Measurements from ENCODE around the gene PRKG1. TPM values are rescaled to one million over a fixed set of nuclear protein-coding genes. Genes with fewer than 3 reads are reported as not detected.

The PRKG1 gene
- total RNA-seq, 4 donors from 2014 or later, result 24.5 to 46.1 (median 37.1) TPM

GRCh38 chr10:51106311-51106945 lies 32.1 kb downstream of the PRKG1 start:
- Histone ChIP-seq H3K9me3 (no peaks in the 10 kb centered on the region), H3K27ac (replicated peaks in 1 of 4) (no peak overlapping the region), H3K27me3 (no peaks in the 10 kb centered on the region), H3K4me3 (no peak overlapping the region), H3K36me3 (no peaks in the 10 kb centered on the region), H3K4me1 (peaks cover 0 to 14% (median 2%) of the 10 kb centered on the region in 4 donors)
- intact Hi-C loops (cut with DNase I), result no loop called here
- TF ChIP-seq, protein P1, sequence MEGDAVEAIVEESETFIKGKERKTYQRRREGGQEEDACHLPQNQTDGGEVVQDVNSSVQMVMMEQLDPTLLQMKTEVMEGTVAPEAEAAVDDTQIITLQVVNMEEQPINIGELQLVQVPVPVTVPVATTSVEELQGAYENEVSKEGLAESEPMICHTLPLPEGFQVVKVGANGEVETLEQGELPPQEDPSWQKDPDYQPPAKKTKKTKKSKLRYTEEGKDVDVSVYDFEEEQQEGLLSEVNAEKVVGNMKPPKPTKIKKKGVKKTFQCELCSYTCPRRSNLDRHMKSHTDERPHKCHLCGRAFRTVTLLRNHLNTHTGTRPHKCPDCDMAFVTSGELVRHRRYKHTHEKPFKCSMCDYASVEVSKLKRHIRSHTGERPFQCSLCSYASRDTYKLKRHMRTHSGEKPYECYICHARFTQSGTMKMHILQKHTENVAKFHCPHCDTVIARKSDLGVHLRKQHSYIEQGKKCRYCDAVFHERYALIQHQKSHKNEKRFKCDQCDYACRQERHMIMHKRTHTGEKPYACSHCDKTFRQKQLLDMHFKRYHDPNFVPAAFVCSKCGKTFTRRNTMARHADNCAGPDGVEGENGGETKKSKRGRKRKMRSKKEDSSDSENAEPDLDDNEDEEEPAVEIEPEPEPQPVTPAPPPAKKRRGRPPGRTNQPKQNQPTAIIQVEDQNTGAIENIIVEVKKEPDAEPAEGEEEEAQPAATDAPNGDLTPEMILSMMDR (IDR thresholded peaks at IDR 0.05), result no peak
- TF ChIP-seq EP300 (IDR thresholded peaks at IDR 0.05), result no peak
- no peak for TF ChIP-seq POLR2AphosphoS5 (IDR thresholded peaks at IDR 0.05)
- TF ChIP-seq POLR2A (IDR thresholded peaks at IDR 0.05; ENCODE audit: low read depth), result no peak
- 84% methylated on average over 5 of the region's 5 CpGs for WGBS
- DNase-seq (ENCODE audit: extremely low spot score), result no peak

- 92% methylated on average over 1 of the region's 1 CpG for WGBS
- TF ChIP-seq EP300 (IDR thresholded peaks at IDR 0.05), result no peak
- TF ChIP-seq POLR2A (IDR thresholded peaks at IDR 0.05; ENCODE audit: low read depth), result no peak
- TF ChIP-seq, protein P1 (IDR thresholded peaks at IDR 0.05), result no peak
- TF ChIP-seq POLR2AphosphoS5 (IDR thresholded peaks at IDR 0.05), result no peak
- Histone ChIP-seq H3K27ac (replicated peaks in 1 of 4) (no peak overlapping the region), H3K4me1 (peaks cover 0 to 15% (median 6%) of the 10 kb centered on the region in 4 donors), H3K36me3 (no peaks in the 10 kb centered on the region), H3K9me3 (no peaks in the 10 kb centered on the region), H3K27me3 (no peaks in the 10 kb centered on the region), H3K4me3 (no peak overlapping the region)
- intact Hi-C loops (cut with DNase I), result no loop called here
- no peak for DNase-seq (ENCODE audit: extremely low spot score)
These were observed 34.1 kb downstream of the PRKG1 start for GRCh38 chr10:51108406-51108805.

GRCh38 chr10:51109801-51110533 lies 35.7 kb downstream of the PRKG1 start:
- TF ChIP-seq POLR2AphosphoS5 (IDR thresholded peaks at IDR 0.05) (no peak), EP300 (IDR thresholded peaks at IDR 0.05) (no peak)
- TF ChIP-seq, protein P1 (IDR thresholded peaks at IDR 0.05), result no peak
- Histone ChIP-seq H3K36me3 (no peaks in the 10 kb centered on the region), H3K4me3 (no peak overlapping the region), H3K27me3 (no peaks in the 10 kb centered on the region), H3K4me1 (peaks cover 0 to 15% (median 6%) of the 10 kb centered on the region in 4 donors), H3K27ac (replicated peaks in 1 of 4) (no peak overlapping the region), H3K9me3 (no peaks in the 10 kb centered on the region)
- intact Hi-C loops (cut with DNase I), result no loop called here
- DNase-seq (ENCODE audit: extremely low spot score), result no peak
- WGBS, result 48% methylated on average over 4 of the region's 4 CpGs

DNA sequence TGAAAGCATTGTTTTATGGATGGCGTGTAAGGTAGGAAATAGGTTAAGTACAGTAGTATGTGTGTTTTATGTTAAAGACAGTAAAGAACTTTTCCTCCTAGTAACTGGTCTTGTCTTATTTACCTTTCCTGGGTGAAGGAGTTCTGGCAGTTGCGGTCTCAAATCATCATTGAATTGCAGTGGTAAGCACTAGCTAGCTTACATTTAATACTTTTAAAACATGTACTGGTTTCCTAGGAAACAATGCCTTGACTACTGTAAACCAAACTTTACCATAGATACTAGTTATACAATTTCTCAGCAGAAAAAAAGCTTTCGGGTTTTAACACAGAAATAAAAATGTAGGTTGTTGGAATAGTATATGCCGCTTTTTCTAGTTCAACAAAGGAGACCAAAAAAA lies 37.7 kb downstream of the PRKG1 start:
- intact Hi-C loops (cut with DNase I), result no loop called here
- DNase-seq (ENCODE audit: extremely low spot score), result no peak
- Histone ChIP-seq H3K4me3 (no peak overlapping the region), H3K36me3 (no peaks in the 10 kb centered on the region), H3K27me3 (no peaks in the 10 kb centered on the region), H3K27ac (replicated peaks in 1 of 4) (no peak overlapping the region), H3K9me3 (no peaks in the 10 kb centered on the region), H3K4me1 (peaks cover 0 to 19% (median 6%) of the 10 kb centered on the region in 4 donors)
- TF ChIP-seq, protein P1 (IDR thresholded peaks at IDR 0.05), result no peak
- TF ChIP-seq POLR2AphosphoS5 (IDR thresholded peaks at IDR 0.05) (no peak), EP300 (IDR thresholded peaks at IDR 0.05) (no peak), POLR2A (IDR thresholded peaks at IDR 0.05; ENCODE audit: low read depth) (no peak)
- 80% methylated on average over 4 of the region's 4 CpGs for WGBS

All from esophagus muscularis mucosa (tissue), 4 donors.